Stimulated activated CD4-positive, alpha-beta T cell treated with anti-CD3 and anti-CD28 coated beads, Interleukin-12 subunit alpha, Interleukin-12 subunit beta, amount 100 ng/mL, for 48 hours (primary cell): ENCODE results near the gene SWAP70.

Experiments
- DNase-seq, 3 donors: peaks; one replicate each; pipeline ENCODE4 v3.0.0-alpha.2; 2020; ENCODE audit warnings: low read depth in 2 of 3, low spot score in 1 of 3

Gene SWAP70

GRCh38 chr11:9773524-9773923 lies 109.6 kb downstream of the SWAP70 start:
- DNase-seq: no peak

GRCh38 chr11:9774109-9774508 lies 110.2 kb downstream of the SWAP70 start:
- DNase-seq: no peak

- no peak for DNase-seq
Observed at GRCh38 chr11:9774591-9775397, 110.9 kb downstream of the SWAP70 start.

- DNase-seq: no peak
Observed at GRCh38 chr11:9775398-9775779, 111.5 kb downstream of the SWAP70 start.

GRCh38 chr11:9776203-9776602 lies 112.3 kb downstream of the SWAP70 start:
- DNase-seq: no peak

GRCh38 chr11:9777066-9777465 lies 113.2 kb downstream of the SWAP70 start:
- no peak for DNase-seq

GRCh38 chr11:9777525-9777924 lies 113.6 kb downstream of the SWAP70 start:
- no peak for DNase-seq

GRCh38 chr11:9780929-9781328 lies 117.1 kb downstream of the SWAP70 start:
- DNase-seq: no peak

GRCh38 chr11:9783986-9784385 lies 120.1 kb downstream of the SWAP70 start:
- no peak for DNase-seq

- no peak for DNase-seq
Observed at GRCh38 chr11:9784602-9785315, 120.9 kb downstream of the SWAP70 start.

- no peak for DNase-seq
Observed at GRCh38 chr11:9787260-9787659, 123.4 kb downstream of the SWAP70 start.

- DNase-seq: no peak
Observed at GRCh38 chr11:9787981-9788521, 124.2 kb downstream of the SWAP70 start.

- DNase-seq: no peak
Observed at GRCh38 chr11:9789910-9790309, 126.0 kb downstream of the SWAP70 start.

GRCh38 chr11:9790703-9791102 lies 126.8 kb downstream of the SWAP70 start:
- no peak for DNase-seq

GRCh38 chr11:9796266-9796665 lies 132.4 kb downstream of the SWAP70 start:
- no peak for DNase-seq

- no peak for DNase-seq
Observed at GRCh38 chr11:9796854-9797253, 133.0 kb downstream of the SWAP70 start.

- no peak for DNase-seq
Observed at GRCh38 chr11:9797300-9797699, 133.4 kb downstream of the SWAP70 start.

GRCh38 chr11:9799886-9800285 lies 136.0 kb downstream of the SWAP70 start:
- DNase-seq: no peak

GRCh38 chr11:9802291-9802861 lies 138.5 kb downstream of the SWAP70 start:
- no peak for DNase-seq
